Endothelial cell (in vitro differentiated cells): Measurements from ENCODE around the gene CGNL1. TPM values are rescaled to one million over a fixed set of nuclear protein-coding genes. Genes with fewer than 3 reads are reported as not detected.
A peak's percentile ranks its signal among the peaks of the same experiment; 100 is the strongest.

Experiments used
- DNase-seq: peaks from one replicate; pipeline ENCODE4 v3.0.0; 2021; ENCODE audit warnings: low spot score
- H3K27ac Mint-ChIP-seq: one replicate; pipeline ENCODE4 v1.8.0; 2021; ENCODE audit warnings: mixed read lengths, inconsistent platforms; ENCODE audit not compliant: unreplicated experiment
- H3K27me3 Mint-ChIP-seq: one replicate; pipeline ENCODE4 v1.8.0; 2021; ENCODE audit warnings: mild to moderate bottlenecking, moderate library complexity, mixed read lengths, inconsistent platforms; ENCODE audit not compliant: unreplicated experiment
- H3K36me3 Mint-ChIP-seq: one replicate; pipeline ENCODE4 v1.8.0; 2021; ENCODE audit warnings: mild to moderate bottlenecking, low read depth, mixed read lengths, inconsistent platforms; ENCODE audit not compliant: unreplicated experiment
- H3K4me1 Mint-ChIP-seq: one replicate; pipeline ENCODE4 v1.8.0; 2021; ENCODE audit warnings: mild to moderate bottlenecking, mixed read lengths, inconsistent platforms; ENCODE audit not compliant: unreplicated experiment
- H3K4me3 Mint-ChIP-seq: one replicate; pipeline ENCODE4 v1.8.0; 2021; ENCODE audit warnings: mild to moderate bottlenecking, mixed read lengths, inconsistent platforms; ENCODE audit not compliant: unreplicated experiment
- H3K9me3 Mint-ChIP-seq: one replicate; pipeline ENCODE4 v1.8.0; 2021; ENCODE audit warnings: mixed read lengths, inconsistent platforms; ENCODE audit not compliant: unreplicated experiment
- CTCF ChIP-seq: fragments of 200-600 bp; sonication (generic); IDR thresholded peaks from one replicate; pipeline ENCODE4 v1.5.0; 2021; ENCODE audit warnings: antibody characterized with exemption; ENCODE audit not compliant: unreplicated experiment
- total RNA-seq: library from RNA; stranded (reverse); fragmentation: NEBNext Ultra II Directional; extraction: Animal tissue kit (Norgen Biotek cat#: 25700); gene quantifications from one replicate; pipeline ENCODE4 v1.2.1, GENCODE V29; 2021; ENCODE audit not compliant: unreplicated experiment

Gene CGNL1
- total RNA-seq, 1 donor from 2014 or later = 238 TPM

- no peak for DNase-seq
- Mint-ChIP-seq H3K27ac (peak overlapping the region; percentile 76), H3K9me3 (no peaks in the 10 kb centered on the region), H3K36me3 (peaks cover 63% of the 10 kb centered on the region), H3K27me3 (peaks cover 22% of the 10 kb centered on the region), H3K4me3 (peak overlapping the region; percentile 68), H3K4me1 (peaks cover 76% of the 10 kb centered on the region)
- no peak for TF ChIP-seq CTCF
These were observed 120.3 kb downstream of the CGNL1 start for GRCh38 chr15:57496594-57496945.

- Mint-ChIP-seq H3K9me3 (no peaks in the 10 kb centered on the region), H3K27me3 (peaks cover 22% of the 10 kb centered on the region), H3K27ac (peak overlapping the region; percentile 76), H3K4me1 (peaks cover 81% of the 10 kb centered on the region), H3K36me3 (peaks cover 61% of the 10 kb centered on the region), H3K4me3 (no peak overlapping the region)
- DNase-seq = no peak
- no peak for TF ChIP-seq CTCF
These were observed 120.9 kb downstream of the CGNL1 start for GRCh38 chr15:57496946-57497869.

DNA sequence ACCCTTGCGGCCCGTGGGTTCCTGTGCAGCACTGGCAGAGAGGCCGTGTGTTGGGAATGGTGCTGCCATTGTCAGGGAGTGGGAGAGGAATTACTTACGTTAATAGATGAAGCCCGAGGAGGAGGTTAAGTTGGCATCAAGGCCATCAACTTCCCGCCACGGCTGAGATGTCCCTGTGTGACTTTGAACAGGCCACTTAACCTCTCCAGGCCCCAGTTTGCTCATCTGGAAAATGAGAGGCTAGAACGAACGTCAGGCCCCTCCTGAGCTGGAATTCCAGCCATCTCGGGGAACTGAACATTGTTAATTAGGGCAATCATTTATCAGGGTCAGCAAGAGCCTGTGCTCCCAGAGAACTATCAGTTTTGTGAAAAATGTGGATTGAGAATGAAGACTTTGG, 124.0 kb downstream of the CGNL1 start:
- Mint-ChIP-seq H3K4me1 (peaks cover 93% of the 10 kb centered on the region), H3K27me3 (peaks cover 24% of the 10 kb centered on the region), H3K27ac (peak overlapping the region; percentile 87), H3K36me3 (peaks cover 57% of the 10 kb centered on the region), H3K4me3 (peak overlapping the region; percentile 74), H3K9me3 (no peaks in the 10 kb centered on the region)
- DNase-seq = no peak
- TF ChIP-seq CTCF = no peak

GRCh38 chr15:57500979-57501576, 124.8 kb downstream of the CGNL1 start:
- H3K36me3 Mint-ChIP-seq = peaks cover 55% of the 10 kb centered on the region
- DNase-seq = no peak
- peaks cover 19% of the 10 kb centered on the region for H3K27me3 Mint-ChIP-seq
- H3K9me3 Mint-ChIP-seq = no peaks in the 10 kb centered on the region
- H3K27ac Mint-ChIP-seq = peak overlapping the region; percentile 87
- peaks cover 93% of the 10 kb centered on the region for H3K4me1 Mint-ChIP-seq
- TF ChIP-seq CTCF = no peak
- H3K4me3 Mint-ChIP-seq = peak overlapping the region; percentile 74

- peak; percentile 31 for DNase-seq
- peak overlapping the region; percentile 15 for H3K4me3 Mint-ChIP-seq
- H3K27me3 Mint-ChIP-seq = peaks cover 15% of the 10 kb centered on the region
- H3K9me3 Mint-ChIP-seq = no peaks in the 10 kb centered on the region
- peaks cover 90% of the 10 kb centered on the region for H3K4me1 Mint-ChIP-seq
- TF ChIP-seq CTCF = no peak
- peak overlapping the region; percentile 87 for H3K27ac Mint-ChIP-seq
- H3K36me3 Mint-ChIP-seq = peaks cover 56% of the 10 kb centered on the region
These were observed 125.8 kb downstream of the CGNL1 start for GRCh38 chr15:57502116-57502515.
